Eye (tissue), 1 donor: ENCODE measurements around the gene ZNF300.
A peak's percentile ranks its signal among the peaks of the same experiment; 100 is the strongest.
"Not testable (repeated sequence)": the region's sequence is repeated elsewhere in the genome, so short reads cannot be mapped to it uniquely, and the experiment has no call there.

Experiments
- DNase-seq: peaks from one replicate; pipeline ENCODE4 v3.0.0-alpha.2; 2015

ZNF300 gene

DNA sequence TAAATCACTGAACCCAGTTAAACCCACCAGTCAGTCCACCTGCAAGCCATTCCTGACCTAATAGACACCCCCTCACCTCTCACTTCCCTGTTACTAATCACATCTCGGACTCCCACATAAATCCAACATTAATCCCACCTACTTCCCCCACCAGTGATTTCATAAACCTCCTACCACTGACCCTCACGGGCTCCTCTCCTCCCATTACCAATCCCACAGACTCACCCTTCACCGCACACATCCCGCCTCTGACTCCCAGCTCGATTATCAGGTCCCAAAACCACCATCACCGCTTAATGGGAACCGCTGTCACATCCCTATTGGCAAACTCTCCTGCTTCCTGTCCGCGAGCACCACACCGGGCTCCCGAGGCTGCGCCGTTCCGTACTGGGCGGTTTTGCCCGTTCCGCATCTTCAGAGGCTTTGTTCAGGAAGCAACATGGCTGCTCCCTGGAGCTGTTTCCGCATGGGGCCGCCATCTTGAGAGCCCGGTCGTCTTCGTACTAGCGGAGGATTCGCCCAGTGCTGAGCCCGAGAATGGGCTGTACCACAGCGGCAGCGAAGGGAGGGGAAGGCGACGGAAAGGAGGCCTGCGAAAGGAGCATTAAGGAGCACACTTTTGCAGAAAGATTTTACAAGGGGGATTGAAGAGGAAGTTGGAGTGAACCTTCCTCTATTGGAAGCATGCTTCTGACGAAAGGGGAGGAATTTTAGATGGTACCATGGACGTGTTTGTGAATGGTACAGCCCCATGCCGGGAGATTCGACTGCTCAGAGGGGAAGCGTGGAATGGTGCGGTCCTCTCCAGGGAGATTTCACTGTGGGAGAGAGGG lies at the start of gene ZNF300:
ZNF300 (minus strand) TSS at position 502 of the 833 bp plus-strand sequence. CDS start 1,825 bp downstream, outside the sequence.
- DNase-seq = peak; percentile 99

DNA sequence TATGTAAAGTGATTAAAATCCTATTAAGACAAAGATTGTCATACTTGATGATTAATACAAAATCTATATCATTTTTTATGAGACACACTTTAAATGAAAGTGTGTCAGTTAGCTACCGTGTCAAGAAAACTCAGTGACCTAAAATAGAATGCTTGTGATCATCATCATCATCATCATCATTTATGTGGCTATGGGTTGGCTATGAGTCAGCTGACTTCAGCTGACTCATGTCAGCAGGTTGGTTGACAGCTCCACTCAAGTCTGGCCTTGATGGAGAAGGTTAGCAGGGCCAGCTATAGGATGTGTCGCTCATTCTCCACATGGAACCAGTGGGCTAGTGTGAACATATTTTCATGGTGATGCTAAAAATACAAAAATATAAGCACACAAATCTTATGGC lies 43.8 kb upstream of the ZNF300 start:
- no peak for DNase-seq

DNA sequence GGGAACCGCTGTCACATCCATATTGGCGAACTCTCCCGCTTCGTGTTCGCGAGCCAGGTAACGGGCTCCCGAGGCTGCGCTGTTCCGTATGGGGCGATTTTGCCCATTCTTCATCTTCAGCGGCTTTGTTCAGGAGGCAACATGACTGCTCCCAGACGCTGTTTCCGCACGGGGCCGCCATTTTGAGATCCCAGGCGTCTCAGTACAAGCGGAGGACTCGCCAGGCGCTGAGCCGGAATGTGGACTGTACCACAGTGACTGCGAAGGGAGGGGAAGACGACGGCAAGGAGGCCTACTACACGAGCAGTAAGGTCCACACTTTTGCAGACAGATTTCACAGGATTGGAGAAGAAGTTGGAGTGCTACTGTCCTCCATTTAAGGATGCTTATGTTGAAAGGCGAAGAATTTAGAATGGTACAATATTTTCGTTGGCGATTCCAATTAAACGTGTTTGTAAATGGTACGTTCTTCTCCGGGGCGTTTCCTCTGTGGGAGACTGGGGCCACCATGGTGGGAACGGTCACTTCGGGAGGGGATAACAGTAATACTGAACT lies 41.6 kb upstream of the ZNF300 start:
- DNase-seq = peak; percentile 98

DNA sequence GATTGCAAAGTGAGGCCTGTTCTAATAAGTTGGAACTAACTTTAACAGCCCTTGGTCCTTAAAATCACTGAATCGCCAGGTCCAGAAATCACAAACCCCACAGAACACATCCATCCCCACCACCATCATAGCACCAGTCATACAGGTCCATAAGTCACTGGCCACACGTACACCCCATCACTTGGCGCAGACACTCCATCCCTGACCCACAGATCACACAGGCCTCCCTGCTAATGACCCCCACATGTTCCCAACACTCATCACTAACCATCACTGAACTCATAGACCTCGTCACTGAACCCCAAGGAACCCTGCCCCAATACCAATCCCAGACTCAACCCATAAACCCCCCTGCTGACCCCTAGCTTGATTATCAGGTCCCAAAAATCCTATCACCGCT lies 41.2 kb upstream of the ZNF300 start:
- no peak for DNase-seq

DNA sequence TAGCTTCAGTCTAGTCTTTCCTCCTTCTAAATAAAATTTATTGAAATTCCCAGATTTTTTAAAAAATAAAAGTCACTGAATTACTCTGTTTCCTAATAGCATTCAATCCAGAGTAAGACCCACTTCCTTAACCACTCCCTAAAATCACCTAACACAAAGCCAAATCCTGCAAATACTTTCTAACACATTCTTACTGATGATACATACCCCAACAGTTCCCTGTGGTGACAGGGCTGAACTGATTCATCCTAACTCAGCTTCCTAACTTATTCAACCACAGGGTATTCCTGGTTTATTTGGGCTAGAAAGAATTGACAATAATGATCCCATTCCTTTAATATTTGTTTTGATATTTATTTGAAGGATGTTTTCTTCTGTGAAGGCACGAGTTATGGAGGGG lies 40.7 kb upstream of the ZNF300 start:
- no peak for DNase-seq

DNA sequence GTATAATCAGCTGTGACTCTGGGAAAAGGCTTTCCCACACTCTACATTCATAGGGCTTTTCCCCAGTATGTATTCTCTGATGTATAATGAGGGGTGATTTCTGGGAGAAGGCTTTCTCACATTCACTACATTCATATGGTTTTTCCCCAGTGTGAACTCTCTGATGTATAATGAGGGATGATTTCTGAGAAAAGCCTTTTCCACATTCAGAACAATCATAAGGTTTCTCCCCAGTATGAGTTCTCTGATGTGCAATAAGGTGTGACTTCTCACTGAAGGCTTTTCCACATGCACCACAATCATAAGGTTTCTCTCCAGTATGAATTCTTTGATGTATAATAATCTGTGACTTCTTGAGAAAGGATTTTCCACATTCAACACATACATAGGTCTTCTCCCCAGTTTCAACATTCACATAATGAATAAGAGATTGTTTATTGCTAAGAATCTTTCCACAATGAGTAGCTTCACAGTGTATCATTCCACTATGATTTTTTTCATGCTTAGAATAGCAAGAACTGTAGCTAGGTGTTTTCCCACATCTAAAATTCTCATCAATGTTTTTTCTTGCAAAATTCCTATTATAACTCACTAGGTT lies 26.7 kb upstream of the ZNF300 start:
- no peak for DNase-seq

DNA sequence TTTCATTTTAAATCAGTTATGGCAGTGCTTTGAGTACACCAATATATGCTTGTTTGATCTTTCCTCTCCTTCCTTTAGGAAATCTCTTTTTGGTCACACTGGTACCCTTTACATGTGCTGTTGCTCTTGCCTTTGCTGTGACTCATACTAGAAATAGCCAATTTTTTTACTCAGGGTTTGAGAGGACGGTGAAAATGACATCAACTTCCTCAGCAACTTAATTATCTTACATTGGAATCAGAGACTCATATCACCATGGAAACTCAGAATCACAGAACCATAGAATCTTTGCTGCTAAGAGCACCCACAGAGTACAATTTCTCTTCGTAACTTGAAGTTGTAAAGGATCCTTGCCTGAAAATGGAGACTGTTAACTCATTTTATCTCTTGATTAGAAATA lies 13.8 kb upstream of the ZNF300 start:
- DNase-seq = no peak

DNA sequence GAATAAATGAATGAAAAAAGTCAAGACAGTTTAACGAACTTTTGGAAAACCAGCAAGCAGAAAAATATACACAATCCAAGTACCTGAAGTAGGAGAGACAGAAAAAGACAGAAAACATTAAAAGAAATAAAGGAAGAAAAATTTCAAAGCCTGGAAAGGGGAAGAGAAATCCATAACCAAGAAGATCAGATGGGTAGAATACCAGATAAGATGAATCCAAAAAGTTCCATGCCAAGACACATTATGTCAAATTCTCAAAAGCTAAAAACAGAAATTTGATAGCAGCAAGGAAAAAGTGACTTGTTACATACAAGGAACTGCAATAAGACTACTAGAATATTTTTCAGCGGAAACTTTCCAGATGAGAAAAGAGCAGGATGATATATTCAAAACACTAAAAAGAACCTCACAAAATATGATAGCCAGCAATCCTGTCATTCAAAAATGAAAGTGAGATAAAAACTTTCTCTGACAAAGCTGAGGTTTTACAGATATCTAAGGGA lies 7.6 kb upstream of the ZNF300 start:
- DNase-seq = no peak

DNA sequence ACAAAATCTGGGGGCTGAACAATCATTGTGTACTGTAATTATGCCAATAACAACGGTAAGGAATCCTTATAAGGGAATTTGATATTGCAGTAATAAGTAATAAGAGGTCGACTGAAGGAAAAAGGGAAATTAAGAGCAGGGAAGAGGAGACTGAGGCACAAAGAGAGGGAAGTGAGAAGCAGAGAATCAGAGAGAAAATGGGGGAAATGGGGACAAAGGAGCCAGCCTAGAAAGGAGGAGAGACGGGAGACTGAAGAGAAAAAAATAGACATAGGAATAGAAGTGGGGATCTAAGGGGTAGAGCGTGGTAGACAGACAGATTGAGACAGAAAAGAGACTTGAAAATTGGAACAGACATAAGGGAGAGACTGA lies 518 bp upstream of the ZNF300 start:
- no peak for DNase-seq

DNA sequence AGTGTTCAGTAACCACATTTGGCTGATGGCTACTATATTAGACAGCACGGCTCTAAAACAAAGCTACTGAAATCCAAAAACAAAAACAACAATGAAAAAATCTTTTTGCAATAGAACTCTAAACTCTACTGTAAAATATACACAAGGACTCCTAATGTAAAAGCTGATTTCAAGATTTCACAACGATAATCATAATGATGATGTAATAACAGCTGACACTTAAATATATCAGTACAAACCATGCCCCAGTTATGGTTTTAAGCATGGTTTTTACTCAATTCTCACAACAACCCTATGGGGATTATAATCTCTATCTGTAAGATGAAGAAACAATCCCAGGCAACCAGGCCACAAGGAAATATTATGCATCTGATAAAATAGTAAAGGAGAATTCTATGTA lies 3.3 kb downstream of the ZNF300 start:
- no peak for DNase-seq

DNA sequence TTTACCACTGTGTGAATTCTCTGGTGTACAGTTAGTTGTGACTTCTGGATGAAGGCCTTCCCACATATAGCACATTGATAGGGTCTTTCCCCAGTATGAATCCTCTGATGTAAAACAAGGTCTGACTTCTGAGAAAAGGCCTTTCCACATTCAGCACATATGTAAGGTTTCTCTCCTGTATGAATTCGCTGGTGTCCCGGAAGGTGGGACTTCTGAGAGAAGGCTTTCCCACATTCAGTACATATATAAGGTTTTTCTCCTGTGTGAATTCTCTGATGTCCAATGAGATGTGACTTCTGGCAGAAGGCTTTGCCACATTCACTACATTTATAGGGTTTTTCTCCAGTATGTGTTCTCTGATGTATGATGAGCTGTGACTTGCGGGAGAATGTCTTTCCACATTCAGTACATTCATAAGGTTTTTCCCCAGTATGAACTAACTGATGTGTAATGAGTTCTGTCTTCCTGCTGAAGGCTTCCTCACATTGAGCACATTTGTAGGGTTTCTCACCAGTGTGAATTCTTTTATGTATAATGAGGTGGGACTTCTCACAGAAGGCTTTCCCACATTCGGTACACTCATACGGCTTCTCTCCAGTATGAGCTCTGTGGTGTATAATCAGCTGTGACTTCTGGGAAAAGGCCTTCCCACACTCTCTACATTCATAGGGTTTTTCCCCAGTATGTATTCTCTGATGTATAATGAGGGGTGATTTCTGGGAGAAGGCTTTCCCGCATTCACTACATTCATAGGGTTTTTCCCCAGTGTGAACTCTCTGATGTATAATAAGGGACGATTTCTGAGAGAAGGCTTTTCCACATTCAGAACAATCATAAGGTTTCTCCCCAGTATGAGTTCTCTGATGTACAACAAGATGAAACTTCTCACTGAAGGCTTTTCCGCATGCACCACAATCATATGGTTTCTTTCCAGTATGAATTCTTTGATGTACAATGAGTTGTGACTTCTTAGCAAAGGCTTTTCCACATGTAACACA lies 9.1 kb downstream of the ZNF300 start:
- DNase-seq = no peak

DNA sequence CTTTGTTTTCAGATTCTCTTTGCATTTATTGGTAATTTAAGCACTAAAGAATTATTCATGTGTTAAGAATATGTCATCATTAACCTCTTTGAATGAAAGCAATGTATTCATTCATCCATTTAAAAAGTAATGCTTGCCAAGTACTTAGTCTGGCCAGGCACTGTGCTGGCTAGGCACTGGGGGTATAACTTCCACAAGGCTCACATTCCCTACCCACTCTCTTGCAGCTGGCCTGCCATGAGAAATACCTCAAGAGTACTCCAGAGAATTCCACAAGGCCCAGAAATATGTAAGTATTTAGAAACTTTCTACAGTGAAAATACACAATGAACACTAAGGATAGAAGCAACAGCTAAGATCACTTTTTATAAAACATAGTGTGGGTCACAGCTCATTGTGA lies 25.4 kb downstream of the ZNF300 start:
- no peak for DNase-seq

DNA sequence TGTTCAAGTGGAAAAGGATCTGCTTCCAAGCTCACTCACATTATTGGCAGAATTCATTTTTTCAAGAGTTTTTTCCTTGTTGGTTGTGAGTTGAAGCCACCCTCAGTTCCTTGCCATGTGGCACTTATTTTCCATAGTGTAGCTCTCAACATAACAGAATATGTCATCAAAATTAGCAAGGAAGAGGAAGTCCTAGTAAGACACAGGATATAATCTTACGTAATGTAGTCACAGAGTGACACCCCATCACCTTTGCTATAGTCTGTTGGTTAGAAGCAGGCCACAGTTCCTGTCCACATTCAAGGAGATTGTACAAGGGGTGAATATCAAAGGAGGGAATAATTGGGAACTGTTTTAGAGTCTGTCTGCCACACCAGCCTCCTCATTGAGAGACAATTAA lies 42.7 kb downstream of the ZNF300 start:
- no peak for DNase-seq

DNA sequence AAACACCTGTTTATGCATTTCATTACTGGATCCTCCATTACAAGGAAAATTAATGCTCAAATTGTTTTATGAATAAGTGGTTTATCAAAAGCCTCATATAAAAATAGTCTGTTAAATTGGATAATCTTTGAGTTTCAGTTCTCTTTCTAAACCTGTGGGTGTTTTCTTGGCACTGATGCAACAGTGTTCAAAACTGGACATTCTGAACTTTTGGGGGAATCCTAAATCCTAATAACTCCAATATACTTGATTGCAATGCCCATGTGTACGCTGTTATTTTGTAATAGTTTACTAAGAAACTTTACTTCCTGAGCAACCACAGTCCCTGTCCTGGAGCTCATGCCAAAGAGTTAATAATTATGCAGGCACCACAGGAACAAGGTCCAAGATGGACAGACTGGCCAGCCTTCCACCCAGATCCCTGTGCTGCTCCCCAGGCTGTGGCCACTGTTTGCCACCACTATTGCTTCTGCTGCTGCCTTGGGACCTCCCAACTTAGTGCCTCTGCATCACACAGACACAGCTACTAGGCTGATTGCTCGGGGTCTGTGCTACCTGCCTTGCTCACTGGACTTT lies 44.4 kb downstream of the ZNF300 start:
- DNase-seq = no peak

DNA sequence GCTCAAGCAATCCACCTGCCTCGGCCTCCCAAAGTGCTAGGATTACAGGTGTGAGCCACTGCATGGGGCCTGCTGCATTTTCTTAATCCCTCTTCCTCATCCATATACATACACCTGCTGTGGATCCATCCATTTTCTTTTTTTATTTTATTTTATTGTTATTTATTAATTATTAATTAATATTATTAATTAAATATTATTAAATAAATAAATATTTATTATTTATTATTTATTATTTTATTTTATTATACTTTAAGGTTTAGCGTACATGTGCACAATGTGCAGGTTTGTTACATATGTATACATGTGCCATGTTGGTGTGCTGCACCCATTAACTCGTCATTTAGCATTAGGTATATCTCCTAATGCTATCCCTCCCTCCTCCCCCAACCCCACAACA lies 48.1 kb downstream of the ZNF300 start:
- DNase-seq = not testable (repeated sequence)

DNA sequence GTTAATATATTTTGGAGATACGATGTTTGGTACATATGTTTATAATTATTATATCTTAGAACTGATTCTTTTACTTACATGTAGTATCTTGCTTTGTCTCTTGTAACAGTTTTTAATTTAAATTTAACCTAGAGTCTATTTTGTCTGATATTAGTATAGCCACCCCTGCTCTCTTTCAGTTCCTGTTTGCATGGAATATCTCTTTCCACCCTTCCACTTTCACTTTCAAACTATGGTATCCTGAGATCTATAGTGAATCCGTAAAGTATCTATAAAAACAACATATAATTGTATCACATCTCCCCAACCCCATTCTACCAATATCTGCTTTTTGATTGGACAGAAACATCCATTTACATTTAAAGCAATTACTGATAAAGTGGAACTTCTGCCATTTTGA lies 51.2 kb downstream of the ZNF300 start:
- no peak for DNase-seq

DNA sequence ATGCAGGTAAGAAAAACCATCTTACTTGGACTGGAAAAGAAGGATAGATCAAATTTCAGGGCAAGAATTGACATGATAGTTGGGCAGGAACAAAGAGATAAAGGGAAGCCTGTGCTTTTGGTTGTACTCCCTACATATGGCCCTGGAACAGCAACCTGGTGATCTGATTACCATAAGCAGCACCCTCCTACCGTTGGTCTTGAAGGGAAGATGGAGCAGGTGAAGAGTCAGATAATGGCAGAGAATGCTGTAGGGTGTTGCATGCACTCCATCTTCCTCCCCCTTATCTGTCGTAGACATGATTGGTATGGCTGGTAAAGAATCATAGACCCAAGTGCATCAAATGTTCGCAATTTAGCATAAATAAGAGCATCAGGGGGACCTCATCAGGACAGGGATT lies 53.7 kb downstream of the ZNF300 start:
- no peak for DNase-seq

DNA sequence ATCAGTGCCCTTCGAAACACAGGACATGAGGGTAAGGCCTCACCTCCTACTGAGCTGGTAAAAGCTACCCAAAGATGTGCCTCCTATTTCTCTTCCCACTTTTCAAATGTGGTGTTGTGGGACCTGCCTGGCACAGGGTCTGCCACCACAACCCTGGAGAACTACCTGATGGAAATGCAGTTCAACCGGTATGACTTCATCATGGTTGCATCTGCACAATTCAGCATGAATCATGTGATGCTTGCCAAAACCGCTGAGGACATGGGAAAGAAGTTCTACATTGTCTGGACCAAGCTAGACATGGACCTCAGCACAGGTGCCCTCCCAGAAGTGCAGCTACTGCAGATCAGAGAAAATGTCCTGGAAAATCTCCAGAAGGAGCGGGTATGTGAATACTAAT lies 56.5 kb downstream of the ZNF300 start:
- no peak for DNase-seq

DNA sequence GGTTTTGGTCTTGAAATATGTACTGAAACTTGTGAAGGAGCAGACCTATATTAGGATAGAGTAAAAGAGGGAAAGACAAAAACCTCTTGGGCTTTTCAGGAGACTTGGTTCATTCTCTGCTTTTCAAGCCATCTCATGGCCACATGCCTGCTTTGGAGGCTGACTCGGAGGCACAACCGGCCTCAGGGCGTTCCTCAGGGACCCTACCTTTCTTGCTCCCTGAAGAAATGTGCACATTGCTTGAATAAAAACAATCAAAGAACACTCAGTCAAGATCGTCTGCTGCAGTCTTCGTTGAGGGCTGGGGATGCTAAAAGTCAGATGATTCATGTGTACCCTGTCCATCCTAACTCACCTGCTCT lies 57.5 kb downstream of the ZNF300 start:
- DNase-seq = no peak

DNA sequence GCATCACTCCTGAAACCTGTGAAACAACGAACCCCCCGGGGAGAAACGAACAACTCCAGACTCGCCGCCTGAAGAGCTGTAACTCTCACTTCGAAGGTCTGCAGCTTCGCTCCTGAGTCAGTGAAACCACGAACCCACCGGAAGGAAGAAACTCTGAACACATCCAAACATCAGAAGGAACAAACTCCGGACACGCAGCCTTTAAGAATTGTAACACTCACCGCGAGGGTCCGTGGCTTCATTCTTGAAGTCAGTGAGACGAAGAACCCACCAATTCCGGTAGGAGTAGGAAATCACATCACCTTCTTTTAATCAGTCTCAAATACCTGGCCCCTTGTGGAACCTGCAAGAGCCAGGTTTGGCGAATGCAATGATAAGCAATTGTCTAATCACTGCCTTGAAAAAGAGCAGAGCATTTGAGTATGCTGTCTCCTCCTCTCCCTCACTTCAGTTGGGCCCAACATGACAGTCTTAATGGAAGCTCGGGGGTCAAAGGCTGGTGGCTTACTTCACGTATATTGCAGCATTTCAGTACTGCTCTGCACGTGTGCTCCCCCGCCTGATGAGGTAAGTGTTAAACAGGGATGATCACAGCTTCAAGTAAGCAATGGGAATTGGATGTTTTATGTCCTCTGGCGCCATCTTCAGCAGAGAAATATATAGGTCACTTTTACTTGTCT lies 58.0 kb downstream of the ZNF300 start:
- DNase-seq = peak; percentile 90

DNA sequence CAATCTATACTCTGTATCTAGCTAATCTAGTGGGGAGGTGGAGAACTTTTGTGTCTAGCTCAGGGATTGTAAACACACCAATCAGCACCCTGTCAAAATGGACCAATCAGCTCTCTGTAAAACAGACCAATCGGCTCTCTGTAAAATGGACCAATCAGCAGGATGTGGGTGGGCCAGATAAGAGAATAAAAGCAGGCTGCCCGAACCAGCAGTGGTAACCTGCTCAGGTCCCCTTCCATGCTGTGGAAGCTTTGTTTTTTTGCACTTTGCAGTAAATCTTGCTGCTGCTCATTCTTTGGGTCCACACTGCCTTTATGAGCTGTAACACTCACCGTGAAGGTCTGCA lies 58.5 kb downstream of the ZNF300 start, which contains the start of gene IRGM:
IRGM (plus strand) TSS at position 214 of the 346 bp plus-strand sequence. CDS start 1,603 bp downstream, outside the sequence.
- DNase-seq = not testable (repeated sequence)
